SH-SY5Y (cell line): ENCODE measurements around the gene TMEM30B.

Experiments
- GATA2 ChIP-seq: IDR thresholded peaks from 2 replicates; pipeline ENCODE4 v1.6.1; 2011; ENCODE audit warnings: mild to moderate bottlenecking, low read depth, low read length
- GATA3 ChIP-seq: IDR thresholded peaks from 2 replicates; pipeline ENCODE4 v1.6.1; 2011; ENCODE audit warnings: low read depth, mild to moderate bottlenecking, low read length, moderate library complexity

DNA sequence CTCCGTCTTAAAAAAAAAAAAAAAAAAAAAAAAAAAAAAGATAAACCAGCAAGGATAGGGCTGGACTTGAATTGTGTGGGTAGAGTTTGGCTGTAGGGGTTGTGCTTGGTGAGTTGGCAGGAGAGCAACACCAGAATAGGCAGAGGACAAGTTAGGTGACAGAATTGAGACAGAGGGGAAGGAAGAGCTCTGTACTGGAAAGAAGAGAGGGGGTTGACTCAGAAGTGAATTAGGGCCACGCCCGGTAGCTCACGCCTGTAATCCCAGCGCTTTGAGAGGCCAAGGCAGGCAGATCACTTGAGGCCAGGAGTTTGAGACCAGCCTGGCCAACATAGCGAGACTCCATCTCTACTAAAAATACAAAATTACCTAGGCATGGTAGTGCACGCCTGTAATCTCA, 6.1 kb upstream of the TMEM30B start:
- TF ChIP-seq GATA2 (no peak), GATA3 (no peak)
